K562 (cell line): ENCODE data around the gene NEMP2. TPM values are rescaled to one million over a fixed set of nuclear protein-coding genes. Genes with fewer than 3 reads are reported as not detected.

Experiments used
- ATAC-seq: fragments of 200-7000 bp; cut with Tn5 transposase; 3 replicates; pipeline ENCODE4 v1.9.1; 2020; ENCODE audit warnings: moderate library complexity
- BruUV-seq: library from RNA; stranded (reverse); fragments of 400-500 nt; replicated peaks from 2 replicates; lab custom pipeline; 2021; lab: Mats Ljungman, UMichigan
- CTCF ChIA-PET: fragments of 300-600 bp; formaldehyde crosslinking; extraction: SDS; loops from one replicate; lab custom pipeline; 2021; ENCODE audit warnings: low intra/inter-chr PET ratio; lab: Yijun Ruan, JAX
- POLR2A ChIA-PET: fragments of 300-600, 350-650 bp; sonication (Branson Sonifier 250); formaldehyde crosslinking; extraction: SDS; loops from one replicate; lab custom pipeline; 2021; ENCODE audit warnings: antibody characterized with exemption, inconsistent platforms; lab: Yijun Ruan, JAX
- DNase-seq, 4 experiments: peaks; one replicate each; pipeline versions ENCODE4 v3.0.0 to v3.0.0-alpha.2; 2011 to 2018; ENCODE audit warnings: low spot score in 3 of 4, mixed read lengths in 3 of 4; ENCODE audit errors: extremely low read depth in 1 of 4
- FAIRE-seq: peaks from 2 replicates; lab custom pipeline; 2011; peaks lifted over from hg19 to GRCh38; lab: Jason Lieb, UNC
- H2AFZ ChIP-seq: 2 replicates; pipeline ENCODE4 v1.6.0; 2011; ENCODE audit warnings: low read depth, low read length, control low read depth, inconsistent platforms
- H3K27ac ChIP-seq: fragments of 200-600 bp; 3 replicates; pipeline ENCODE4 v1.8.0; 2011; ENCODE audit warnings: low read depth, mild to moderate bottlenecking, control low read depth, inconsistent platforms, low read length, moderate library complexity, mixed read lengths; ENCODE audit errors: extremely low read depth
- H3K27me3 ChIP-seq, 2 experiments: fragments of 300-600 bp in 1 of 2; 2 replicates in 1 of 2; 3 replicates in 1 of 2; pipeline versions ENCODE4 v1.6.0 to v1.8.0; 2011; ENCODE audit warnings: inconsistent platforms in 2 of 2, low read length in 2 of 2, mild to moderate bottlenecking in 1 of 2, mixed read lengths in 1 of 2, moderate library complexity in 1 of 2; ENCODE audit not compliant: control insufficient read depth in 2 of 2, insufficient read depth in 2 of 2
- H3K36me3 ChIP-seq: fragments of 300-600 bp; 3 replicates; pipeline ENCODE4 v1.8.0; 2011; ENCODE audit warnings: mild to moderate bottlenecking, low read length, inconsistent platforms; ENCODE audit not compliant: control insufficient read depth, insufficient read depth
- H3K4me1 ChIP-seq, 2 experiments: fragments of 200-600 bp in 1 of 2; replicated peaks in 1 of 2; 2 replicates in 1 of 2; 3 replicates in 1 of 2; pipeline versions ENCODE4 v1.5.1 to v1.8.0; 2011; ENCODE audit warnings: inconsistent platforms in 2 of 2, low read length in 2 of 2, mild to moderate bottlenecking in 1 of 2, mixed read lengths in 1 of 2, moderate library complexity in 1 of 2; ENCODE audit not compliant: control insufficient read depth in 2 of 2, insufficient read depth in 2 of 2
- H3K4me2 ChIP-seq: 2 replicates; pipeline ENCODE4 v1.6.1; 2011; ENCODE audit warnings: low read length, control low read depth, inconsistent platforms, mixed read lengths; ENCODE audit not compliant: insufficient read depth
- H3K4me3 ChIP-seq: fragments of 200-600 bp; sonication (generic), shearing (Covaris generic); 2 replicates; pipeline ENCODE4 v1.5.1; 2016; ENCODE audit warnings: control low read depth, inconsistent platforms
- H3K79me2 ChIP-seq: fragments of 200-600 bp; 3 replicates; pipeline ENCODE4 v1.8.0; 2011; ENCODE audit warnings: low read length, inconsistent platforms; ENCODE audit not compliant: control insufficient read depth, insufficient read depth
- H3K9ac ChIP-seq, 2 experiments: 2 replicates each; pipeline versions ENCODE4 v1.6.0 to v1.6.1; 2011; ENCODE audit warnings: low read depth in 2 of 2, low read length in 2 of 2, control low read depth in 1 of 2, inconsistent platforms in 1 of 2, mild to moderate bottlenecking in 1 of 2, mixed read lengths in 1 of 2; ENCODE audit not compliant: insufficient read depth in 1 of 2
- H3K9me1 ChIP-seq: one replicate; pipeline ENCODE4 v1.6.0; 2011; ENCODE audit warnings: inconsistent platforms, mild to moderate bottlenecking, low read length, moderate library complexity; ENCODE audit not compliant: control insufficient read depth, insufficient read depth
- H3K9me3 ChIP-seq: replicated peaks from 2 replicates; pipeline ENCODE4 v1.5.1; 2011; ENCODE audit warnings: low read depth, low read length, inconsistent platforms; ENCODE audit not compliant: control insufficient read depth, insufficient read depth
- H4K20me1 ChIP-seq: replicated peaks from 2 replicates; pipeline ENCODE4 v1.6.1; 2011; ENCODE audit warnings: low read length, inconsistent platforms, mixed read lengths; ENCODE audit not compliant: control insufficient read depth, insufficient read depth
- GABPB2 ChIP-seq: fragments of 250-450 bp; sonication (Bioruptor Pico); conservative IDR thresholded peaks from 2 replicates; pipeline ENCODE4 v1.5.1; 2021; ENCODE audit warnings: mild to moderate bottlenecking
- GTF2A2 ChIP-seq: IDR thresholded peaks from 2 replicates; pipeline ENCODE4 v1.6.1; 2016; ENCODE audit warnings: mild to moderate bottlenecking, missing genetic modification characterization, missing compliant biosample characterization
- NFIC ChIP-seq: fragments of 450-650 bp; IDR thresholded peaks from 2 replicates; pipeline ENCODE4 v1.6.1; 2017; ENCODE audit warnings: mild to moderate bottlenecking, inconsistent platforms
- SMARCA5 ChIP-seq: fragments of 450-650 bp; IDR thresholded peaks from 2 replicates; pipeline ENCODE4 v1.6.1; 2016
- TSC22D4 ChIP-seq: fragments of 450-650 bp; IDR thresholded peaks from 2 replicates; pipeline ENCODE4 v1.6.1; 2016; ENCODE audit warnings: missing genetic modification characterization, missing biosample characterization, control low read depth
- ZHX1 ChIP-seq: fragments of 150-350 bp; conservative IDR thresholded peaks from 2 replicates; pipeline ENCODE4 v1.6.1; 2014; ENCODE audit warnings: low read length
- ZNF609 ChIP-seq: sonication (generic); formaldehyde crosslinking; IDR thresholded peaks from 2 replicates; pipeline ENCODE4 v1.8.1; 2023; ENCODE audit warnings: missing genetic modification reagents, mild to moderate bottlenecking, borderline replicate concordance
- WGBS: fragments of 100-300 bp; shearing (Covaris generic); methylation state at CpG from one replicate; pipeline ENCODE4 v1.1.6; 2016; ENCODE audit warnings: low coverage, mixed read lengths; ENCODE audit not compliant: insufficient coverage; ENCODE audit errors: missing lambda C conversion rate; 5-methylcytosine and 5-hydroxymethylcytosine counted together
- in situ Hi-C: fragments of 300-500 bp; cut with MboI; formaldehyde crosslinking; loops from 4 replicates; pipeline ENCODE4 v1.15.0; 2018; ENCODE audit warnings: inconsistent platforms, mixed read lengths
- intact Hi-C: fragments of 100-400 bp; cut with micrococcal nuclease; formaldehyde crosslinking; loops from 2 replicates; pipeline ENCODE4 v1.14.2; 2022
- polyA plus RNA-seq, 8 experiments: library from polyadenylated mRNA; depleted of rRNA in 4 of 8; stranded (reverse) in 5 of 8; unstranded in 3 of 8; fragments of >200 nt; fragmentation: Nextera tagmentation in 2 of 8; fragmentation: Illumina TruSeq in 1 of 8; extraction: Ambion mirVana in 2 of 8; extraction: Trizol in 1 of 8; gene quantifications; 2 replicates each; pipeline versions ENCODE4 v1.2.1 to v1.2.3, GENCODE V29; 2011 to 2014; ENCODE audit warnings: inconsistent platforms in 1 of 8, missing spikeins in 1 of 8
- total RNA-seq, 7 experiments: library from RNA; depleted of rRNA in 6 of 7; stranded (reverse); fragments of >200 nt in 6 of 7; fragmentation: Illumina TruSeq in 2 of 7; extraction: Trizol in 2 of 7; gene quantifications; 2 replicates each; pipeline versions ENCODE4 v1.2.1 to v1.2.3, GENCODE V29; 2011 to 2021; ENCODE audit warnings: low replicate concordance in 1 of 7
- TF ChIP-seq, protein P1 (sequence below): fragments of 450-650 bp; IDR thresholded peaks from 2 replicates; pipeline ENCODE4 v1.7.0; 2016; ENCODE audit warnings: borderline replicate concordance
- TF ChIP-seq, protein P2 (sequence below): fragments of 250-450 bp; sonication (Bioruptor Pico); IDR thresholded peaks from 2 replicates; pipeline ENCODE4 v1.8.0; 2021; ENCODE audit warnings: mild to moderate bottlenecking, moderate library complexity

NEMP2 gene
- total and polyA plus RNA-seq, 9 of the 15 experiments (the other 6 are each of a cell fraction or from before 2014, with no cell fraction given) = 0.32 to 3.0 (median 1.7) TPM

GRCh38 chr2:190465060-190465459, 69.5 kb downstream of the NEMP2 start (continued):
- no peak for TF ChIP-seq ZNF609 (CRISPR knock-in tag)
- TF ChIP-seq, all 486 proteins: peak for 8

DNA sequence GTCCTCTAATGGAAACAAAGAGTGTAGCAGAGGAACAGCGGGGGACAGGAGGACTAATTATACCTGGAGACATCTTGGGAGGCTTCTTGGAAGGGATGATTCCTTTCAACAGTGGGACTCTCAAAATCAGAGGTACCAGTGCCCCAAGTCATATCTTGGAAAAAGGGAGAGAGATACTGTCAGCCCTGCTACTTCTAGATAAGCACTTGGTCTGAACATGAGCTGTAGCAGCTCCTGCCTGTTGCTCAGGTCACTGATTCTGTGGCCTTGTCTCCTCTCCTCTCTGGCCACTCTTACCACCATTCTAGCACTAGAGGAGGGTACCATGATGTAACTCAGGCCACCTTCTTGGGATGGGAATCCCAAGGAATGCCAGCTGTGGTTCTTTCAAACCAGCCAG, 71.9 kb downstream of the NEMP2 start:
- DNase-seq = peak in 2 of 4 experiments; percentile 51 to 78
- Histone ChIP-seq H3K9ac (no peak overlapping the region), H3K9me1 (no peaks in the 10 kb centered on the region), H3K9me3 (0 out of 2 replicates have a peak, but pooled peaks cover 4% of the 10 kb centered on the region), H3K36me3 (no peaks in the 10 kb centered on the region; the same call in 2 of the 3 replicates), H3K4me2 (peak overlapping the region; percentile 30), H3K27ac (peak overlapping the region; percentile 21), H3K4me3 (no peak overlapping the region), H2AFZ (no peak overlapping the region), H3K79me2 (no peaks in the 10 kb centered on the region; the same call in 1 of the 3 replicates), H3K27me3 (no peaks in the 10 kb centered on the region), H4K20me1 (no peaks in the 10 kb centered on the region), H3K4me1 (peaks cover 20 to 76% of the 10 kb centered on the region in 2 experiments)
- ChIA-PET POLR2A (interaction anchor here (0.7 to 1.1 kb wide), 5 partner anchors 10 to 1215 kb away, joined by 3 to 4 read pairs (median 3); no protein-coding TSS in a partner anchor), CTCF (no interaction called here)
- FAIRE-seq = peak; percentile 95
- intact Hi-C loops (loop anchor here (10.0 kb wide), 1 partner anchor 58 kb away; the partner anchor contains the start of gene MFSD6), in situ Hi-C loops (no loop called here)
- ATAC-seq = peak; percentile 72
- no TSS peak for BruUV-seq
- WGBS = 0% methylated on average over 1 of the region's 1 CpG
- TF ChIP-seq, protein P1, sequence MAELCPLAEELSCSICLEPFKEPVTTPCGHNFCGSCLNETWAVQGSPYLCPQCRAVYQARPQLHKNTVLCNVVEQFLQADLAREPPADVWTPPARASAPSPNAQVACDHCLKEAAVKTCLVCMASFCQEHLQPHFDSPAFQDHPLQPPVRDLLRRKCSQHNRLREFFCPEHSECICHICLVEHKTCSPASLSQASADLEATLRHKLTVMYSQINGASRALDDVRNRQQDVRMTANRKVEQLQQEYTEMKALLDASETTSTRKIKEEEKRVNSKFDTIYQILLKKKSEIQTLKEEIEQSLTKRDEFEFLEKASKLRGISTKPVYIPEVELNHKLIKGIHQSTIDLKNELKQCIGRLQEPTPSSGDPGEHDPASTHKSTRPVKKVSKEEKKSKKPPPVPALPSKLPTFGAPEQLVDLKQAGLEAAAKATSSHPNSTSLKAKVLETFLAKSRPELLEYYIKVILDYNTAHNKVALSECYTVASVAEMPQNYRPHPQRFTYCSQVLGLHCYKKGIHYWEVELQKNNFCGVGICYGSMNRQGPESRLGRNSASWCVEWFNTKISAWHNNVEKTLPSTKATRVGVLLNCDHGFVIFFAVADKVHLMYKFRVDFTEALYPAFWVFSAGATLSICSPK = no peak
- TF ChIP-seq SMARCA5 (no peak), GABPB2 (CRISPR knock-in tag) (no peak), TSC22D4 (tag) (no peak), ZHX1 (no peak), GTF2A2 (tag) (no peak), NFIC (peak; percentile 50; the same call in 1 of the 2 replicates)
- TF ChIP-seq, protein P2, sequence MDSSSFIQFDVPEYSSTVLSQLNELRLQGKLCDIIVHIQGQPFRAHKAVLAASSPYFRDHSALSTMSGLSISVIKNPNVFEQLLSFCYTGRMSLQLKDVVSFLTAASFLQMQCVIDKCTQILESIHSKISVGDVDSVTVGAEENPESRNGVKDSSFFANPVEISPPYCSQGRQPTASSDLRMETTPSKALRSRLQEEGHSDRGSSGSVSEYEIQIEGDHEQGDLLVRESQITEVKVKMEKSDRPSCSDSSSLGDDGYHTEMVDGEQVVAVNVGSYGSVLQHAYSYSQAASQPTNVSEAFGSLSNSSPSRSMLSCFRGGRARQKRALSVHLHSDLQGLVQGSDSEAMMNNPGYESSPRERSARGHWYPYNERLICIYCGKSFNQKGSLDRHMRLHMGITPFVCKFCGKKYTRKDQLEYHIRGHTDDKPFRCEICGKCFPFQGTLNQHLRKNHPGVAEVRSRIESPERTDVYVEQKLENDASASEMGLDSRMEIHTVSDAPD (CRISPR knock-in tag) = no peak
